Measurements from ENCODE around the gene KRTAP19-8.

KRTAP19-8 gene

DNA sequence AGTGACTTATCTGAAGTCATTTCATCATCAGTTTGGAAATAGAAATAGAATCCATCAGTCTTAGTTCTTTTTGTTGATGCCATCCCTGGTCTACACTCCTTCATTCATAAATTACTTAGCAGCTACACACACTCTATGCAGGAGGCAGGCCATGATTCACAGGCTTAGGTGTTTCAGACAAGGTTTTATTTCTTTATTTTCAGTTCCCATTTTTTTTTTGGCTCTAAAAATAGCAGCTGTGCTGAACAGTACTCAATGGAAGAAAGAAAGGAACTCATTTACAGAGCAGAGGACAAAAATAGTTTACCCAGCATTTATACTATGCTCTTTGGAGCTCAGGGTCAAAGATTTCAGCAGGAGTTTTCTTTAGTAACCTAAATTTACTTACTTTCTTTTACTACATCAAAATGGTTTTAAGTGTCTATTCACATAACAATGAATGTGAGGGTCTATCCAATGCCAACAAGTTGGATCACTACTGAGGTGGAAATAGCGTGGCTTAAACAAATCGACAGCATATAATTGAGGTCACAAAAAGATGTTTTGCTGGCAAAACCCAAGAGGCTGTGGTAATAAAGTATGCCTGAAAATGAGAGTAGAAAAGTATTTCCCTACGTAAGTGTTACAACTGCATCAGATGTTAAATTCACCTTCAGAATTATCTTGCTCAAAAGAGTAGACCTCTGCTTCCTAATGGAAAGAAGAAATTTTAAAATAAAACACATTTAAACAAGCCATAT is 7.7 kb downstream of the KRTAP19-8 start:
- no peaks in the 10 kb centered on the region for H3K4me1 ChIP-seq (ENCODE audit: insufficient read depth, low read length, severe bottlenecking)
- no peak for TF ChIP-seq EZH2 (IDR thresholded peaks at IDR 0.05; ENCODE audit: borderline replicate concordance, low read length)
- TF ChIP-seq, protein P1, sequence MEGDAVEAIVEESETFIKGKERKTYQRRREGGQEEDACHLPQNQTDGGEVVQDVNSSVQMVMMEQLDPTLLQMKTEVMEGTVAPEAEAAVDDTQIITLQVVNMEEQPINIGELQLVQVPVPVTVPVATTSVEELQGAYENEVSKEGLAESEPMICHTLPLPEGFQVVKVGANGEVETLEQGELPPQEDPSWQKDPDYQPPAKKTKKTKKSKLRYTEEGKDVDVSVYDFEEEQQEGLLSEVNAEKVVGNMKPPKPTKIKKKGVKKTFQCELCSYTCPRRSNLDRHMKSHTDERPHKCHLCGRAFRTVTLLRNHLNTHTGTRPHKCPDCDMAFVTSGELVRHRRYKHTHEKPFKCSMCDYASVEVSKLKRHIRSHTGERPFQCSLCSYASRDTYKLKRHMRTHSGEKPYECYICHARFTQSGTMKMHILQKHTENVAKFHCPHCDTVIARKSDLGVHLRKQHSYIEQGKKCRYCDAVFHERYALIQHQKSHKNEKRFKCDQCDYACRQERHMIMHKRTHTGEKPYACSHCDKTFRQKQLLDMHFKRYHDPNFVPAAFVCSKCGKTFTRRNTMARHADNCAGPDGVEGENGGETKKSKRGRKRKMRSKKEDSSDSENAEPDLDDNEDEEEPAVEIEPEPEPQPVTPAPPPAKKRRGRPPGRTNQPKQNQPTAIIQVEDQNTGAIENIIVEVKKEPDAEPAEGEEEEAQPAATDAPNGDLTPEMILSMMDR (IDR thresholded peaks at IDR 0.05; ENCODE audit: low read length): no peak
- H3K79me2 ChIP-seq (ENCODE audit: insufficient read depth, low read length): no peaks in the 10 kb centered on the region
- H3K27ac ChIP-seq (ENCODE audit: low read depth, low read length, poor library complexity, severe bottlenecking): no peak overlapping the region
- H4K20me1 ChIP-seq (ENCODE audit: insufficient read depth, low read length): no peaks in the 10 kb centered on the region
- H3K27me3 ChIP-seq (ENCODE audit: insufficient read depth, low read length): no peaks in the 10 kb centered on the region
- H3K4me3 ChIP-seq (ENCODE audit: low read depth, low read length, poor library complexity, severe bottlenecking): no peak overlapping the region
- no peaks in the 10 kb centered on the region for H3K36me3 ChIP-seq (ENCODE audit: insufficient read depth, low read length)
- H2AFZ ChIP-seq (ENCODE audit: low read length): no peak overlapping the region
- H3K9me2 ChIP-seq (ENCODE audit: low read depth, low read length): no peaks in the 10 kb centered on the region
- H3K9me3 ChIP-seq (ENCODE audit: low read length): no peaks in the 10 kb centered on the region
- H3K4me2 ChIP-seq (ENCODE audit: low read length): no peak overlapping the region
- no peaks in the 10 kb centered on the region for H3F3A ChIP-seq (ENCODE audit: insufficient read depth, low read length)
- no peak overlapping the region for H3K9ac ChIP-seq (ENCODE audit: low read length)

GRCh38 chr21:31023680-31024079 is 14.6 kb downstream of the KRTAP19-8 start:
- no peaks in the 10 kb centered on the region for H3F3A ChIP-seq (ENCODE audit: insufficient read depth, low read length)
- H3K27me3 ChIP-seq (ENCODE audit: insufficient read depth, low read length): no peaks in the 10 kb centered on the region; the same call in 1 of the 2 replicates
- no peaks in the 10 kb centered on the region for H4K20me1 ChIP-seq (ENCODE audit: insufficient read depth, low read length)
- TF ChIP-seq, protein P1 (IDR thresholded peaks at IDR 0.05; ENCODE audit: low read length): no peak
- no peak for TF ChIP-seq EZH2 (IDR thresholded peaks at IDR 0.05; ENCODE audit: borderline replicate concordance, low read length)
- no peak overlapping the region for H2AFZ ChIP-seq (ENCODE audit: low read length)
- no peak overlapping the region for H3K4me2 ChIP-seq (ENCODE audit: low read length)
- no peak overlapping the region for H3K9ac ChIP-seq (ENCODE audit: low read length)
- no peaks in the 10 kb centered on the region for H3K79me2 ChIP-seq (ENCODE audit: insufficient read depth, low read length)
- no peaks in the 10 kb centered on the region for H3K36me3 ChIP-seq (ENCODE audit: insufficient read depth, low read length)
- no peaks in the 10 kb centered on the region for H3K9me2 ChIP-seq (ENCODE audit: low read depth, low read length)
- H3K4me3 ChIP-seq (ENCODE audit: low read depth, low read length, poor library complexity, severe bottlenecking): no peak overlapping the region
- no peaks in the 10 kb centered on the region for H3K4me1 ChIP-seq (ENCODE audit: insufficient read depth, low read length, severe bottlenecking)
- no peak overlapping the region for H3K27ac ChIP-seq (ENCODE audit: low read depth, low read length, poor library complexity, severe bottlenecking)
- H3K9me3 ChIP-seq (ENCODE audit: low read length): no peaks in the 10 kb centered on the region

- no peaks in the 10 kb centered on the region for H3K36me3 ChIP-seq (ENCODE audit: insufficient read depth, low read length)
- no peaks in the 10 kb centered on the region for H3K4me1 ChIP-seq (ENCODE audit: insufficient read depth, low read length, severe bottlenecking)
- no peaks in the 10 kb centered on the region for H3K9me2 ChIP-seq (ENCODE audit: low read depth, low read length)
- TF ChIP-seq, protein P1 (IDR thresholded peaks at IDR 0.05; ENCODE audit: low read length): no peak
- TF ChIP-seq EZH2 (IDR thresholded peaks at IDR 0.05; ENCODE audit: borderline replicate concordance, low read length): no peak
- H3K27ac ChIP-seq (ENCODE audit: low read depth, low read length, poor library complexity, severe bottlenecking): no peak overlapping the region
- no peaks in the 10 kb centered on the region for H3K79me2 ChIP-seq (ENCODE audit: insufficient read depth, low read length)
- H3K4me3 ChIP-seq (ENCODE audit: low read depth, low read length, poor library complexity, severe bottlenecking): no peak overlapping the region
- H2AFZ ChIP-seq (ENCODE audit: low read length): no peak overlapping the region
- H3K4me2 ChIP-seq (ENCODE audit: low read length): no peak overlapping the region
- no peaks in the 10 kb centered on the region; the same call in 1 of the 2 replicates for H3K27me3 ChIP-seq (ENCODE audit: insufficient read depth, low read length)
- H3K9me3 ChIP-seq (ENCODE audit: low read length): no peaks in the 10 kb centered on the region
- H3K9ac ChIP-seq (ENCODE audit: low read length): no peak overlapping the region
- H3F3A ChIP-seq (ENCODE audit: insufficient read depth, low read length): no peaks in the 10 kb centered on the region
- H4K20me1 ChIP-seq (ENCODE audit: insufficient read depth, low read length): no peaks in the 10 kb centered on the region
These were observed 16.0 kb downstream of the KRTAP19-8 start for GRCh38 chr21:31022306-31022705.
